Endothelial cell of umbilical vein (primary cell): Measurements from ENCODE around the gene GALNT13. TPM values are rescaled to one million over a fixed set of nuclear protein-coding genes. Genes with fewer than 3 reads are reported as not detected.

ENCODE experiments used
- BruUV-seq: library from RNA; stranded (reverse); fragments of 400-500 nt; replicated peaks from 2 replicates; lab custom pipeline; 2021; lab: Mats Ljungman, UMichigan
- CTCF ChIA-PET: fragments of 300-600, 350-600 bp; sonication (Branson Sonifier 250); formaldehyde crosslinking; loops from one replicate; lab custom pipeline; 2021; ENCODE audit warnings: antibody characterized with exemption, inconsistent platforms; lab: Charles Lee
- POLR2A ChIA-PET: fragments of 300-600, 350-600 bp; sonication (Branson Sonifier 250); formaldehyde crosslinking; loops from one replicate; lab custom pipeline; 2021; ENCODE audit warnings: antibody characterized with exemption, inconsistent platforms; lab: Charles Lee
- DNase-seq: peaks from one replicate; pipeline ENCODE4 v3.0.0-alpha.2; 2011; ENCODE audit warnings: low read depth, low spot score
- FAIRE-seq: peaks from 2 replicates; lab custom pipeline; 2011; peaks lifted over from hg19 to GRCh38; lab: Jason Lieb, UNC
- H2AFZ ChIP-seq: 2 replicates; pipeline ENCODE4 v1.6.0; 2012; ENCODE audit warnings: low read depth, low read length, control low read depth, inconsistent platforms
- H3K27ac ChIP-seq: 2 replicates; pipeline ENCODE4 v1.5.1; 2011; ENCODE audit warnings: low read depth, mild to moderate bottlenecking, control low read depth, low read length, moderate library complexity; ENCODE audit not compliant: insufficient read depth
- H3K27me3 ChIP-seq, 2 experiments: 2 replicates each; pipeline versions ENCODE4 v1.6.0 to v1.6.1; 2011; ENCODE audit warnings: low read length in 2 of 2, mixed read lengths in 1 of 2; ENCODE audit not compliant: control insufficient read depth in 2 of 2, insufficient read depth in 2 of 2
- H3K36me3 ChIP-seq, 2 experiments: 2 replicates in 1 of 2; 3 replicates in 1 of 2; pipeline ENCODE4 v1.5.1; 2011; ENCODE audit warnings: low read length in 2 of 2, mild to moderate bottlenecking in 1 of 2, moderate library complexity in 1 of 2; ENCODE audit not compliant: control insufficient read depth in 2 of 2, insufficient read depth in 2 of 2; ENCODE audit errors: extremely low read depth in 1 of 2
- H3K4me1 ChIP-seq: 3 replicates; pipeline ENCODE4 v1.5.1; 2011; ENCODE audit warnings: mild to moderate bottlenecking, low read length; ENCODE audit not compliant: control insufficient read depth, insufficient read depth; ENCODE audit errors: extremely low read depth
- H3K4me2 ChIP-seq: 2 replicates; pipeline ENCODE4 v1.6.1; 2011; ENCODE audit warnings: low read length, control low read depth, mixed read lengths; ENCODE audit not compliant: insufficient read depth
- H3K4me3 ChIP-seq, 3 experiments: fragments of 200-600 bp in 1 of 3; sonication (generic), shearing (Covaris generic) in 1 of 3; replicated peaks in 1 of 3; 2 replicates each; pipeline ENCODE4 v1.5.1; 2011 to 2016; ENCODE audit warnings: control low read depth in 3 of 3, low read length in 3 of 3, mild to moderate bottlenecking in 2 of 3, inconsistent platforms in 1 of 3, low read depth in 1 of 3, moderate library complexity in 1 of 3; ENCODE audit not compliant: insufficient read depth in 1 of 3
- H3K79me2 ChIP-seq: 2 replicates; pipeline ENCODE4 v1.6.0; 2012; ENCODE audit warnings: low read length, inconsistent platforms; ENCODE audit not compliant: control insufficient read depth, insufficient read depth
- H3K9ac ChIP-seq: replicated peaks from 2 replicates; pipeline ENCODE3; 2011; ENCODE audit warnings: low read length, control low read depth; ENCODE audit not compliant: insufficient read depth; ENCODE audit errors: extremely low read depth
- H3K9me1 ChIP-seq: replicated peaks from 3 replicates; pipeline ENCODE4 v1.6.0; 2011; ENCODE audit warnings: mild to moderate bottlenecking, low read length; ENCODE audit not compliant: control insufficient read depth, insufficient read depth; ENCODE audit errors: extremely low read depth
- H3K9me3 ChIP-seq: replicated peaks from 2 replicates; pipeline ENCODE4 v1.5.1; 2012; ENCODE audit warnings: low read length, inconsistent platforms; ENCODE audit not compliant: control insufficient read depth, insufficient read depth
- H4K20me1 ChIP-seq: replicated peaks from 2 replicates; pipeline ENCODE3; 2011; ENCODE audit warnings: mild to moderate bottlenecking, low read length; ENCODE audit not compliant: control insufficient read depth, insufficient read depth; ENCODE audit errors: extremely low read depth
- CTCF ChIP-seq, 2 donors: IDR thresholded peaks; 1 replicate in 1 of 2; 2 replicates in 1 of 2; pipeline ENCODE4 v1.5.1; 2011; ENCODE audit warnings: low read length in 2 of 2, mild to moderate bottlenecking in 2 of 2, moderate library complexity in 2 of 2, control low read depth in 1 of 2, inconsistent platforms in 1 of 2, low read depth in 1 of 2; ENCODE audit not compliant: insufficient read depth in 1 of 2; ENCODE audit errors: extremely low read depth in 1 of 2
- EZH2 ChIP-seq: IDR thresholded peaks from 2 replicates; pipeline ENCODE4 v1.6.1; 2012; ENCODE audit warnings: borderline replicate concordance, low read depth, mild to moderate bottlenecking, moderate library complexity, low read length, inconsistent platforms; ENCODE audit not compliant: severe bottlenecking
- FOS ChIP-seq: IDR thresholded peaks from 2 replicates; pipeline ENCODE4 v1.6.1; 2011; ENCODE audit warnings: mild to moderate bottlenecking, low read length, moderate library complexity, borderline replicate concordance; ENCODE audit not compliant: insufficient read depth
- GATA2 ChIP-seq: IDR thresholded peaks from 2 replicates; pipeline ENCODE4 v1.7.0; 2011; ENCODE audit warnings: low read depth, mild to moderate bottlenecking, moderate library complexity, mixed read lengths, low read length; ENCODE audit not compliant: insufficient read length, insufficient read depth
- JUN ChIP-seq: IDR thresholded peaks from 2 replicates; pipeline ENCODE4 v1.6.1; 2011; ENCODE audit warnings: borderline replicate concordance, low read depth; ENCODE audit not compliant: insufficient read length, insufficient read depth
- MAX ChIP-seq: IDR thresholded peaks from 2 replicates; pipeline ENCODE4 v1.6.1; 2011; ENCODE audit not compliant: insufficient read depth, insufficient read length
- MYC ChIP-seq: IDR thresholded peaks from one replicate; pipeline ENCODE4 v1.6.1; 2011; ENCODE audit warnings: mild to moderate bottlenecking, low read depth, low read length
- POLR2A ChIP-seq: IDR thresholded peaks from 2 replicates; pipeline ENCODE4 v1.6.1; 2012; ENCODE audit warnings: low read depth, mild to moderate bottlenecking, control low read depth, low read length
- POLR2AphosphoS5 ChIP-seq: IDR thresholded peaks from 2 replicates; pipeline ENCODE4 v1.6.1; 2012; ENCODE audit warnings: low read depth, mild to moderate bottlenecking, control low read depth, low read length, moderate library complexity; ENCODE audit not compliant: insufficient read depth
- dilution Hi-C: fragments of 300-500 bp; cut with MboI; formaldehyde crosslinking; loops from one replicate; pipeline ENCODE4 v1.15.0; 2019; ENCODE audit warnings: low sequenced_read_pairs; ENCODE audit not compliant: extremely low pct_ligation_motif_present
- intact Hi-C: fragments of 100-400 bp; cut with micrococcal nuclease; formaldehyde crosslinking; loops from one replicate; pipeline ENCODE4 v1.10.0; 2022
- polyA plus RNA-seq, 4 experiments: library from polyadenylated mRNA; depleted of rRNA in 3 of 4; stranded (reverse) in 3 of 4; unstranded in 1 of 4; fragments of >200 nt; gene quantifications; 2 replicates each; pipeline versions ENCODE4 v1.2.1 to v1.2.3, GENCODE V29; 2011 to 2012; ENCODE audit warnings: missing spikeins in 1 of 4
- total RNA-seq: library from RNA; stranded (reverse); gene quantifications from 2 replicates; pipeline ENCODE4 v1.2.3, GENCODE V29; 2021

Gene GALNT13
- total and polyA plus RNA-seq, 2 donors (not counting 3 experiments of a cell fraction or from before 2014, with no cell fraction given): 0.06 TPM; not detected in 1

DNA sequence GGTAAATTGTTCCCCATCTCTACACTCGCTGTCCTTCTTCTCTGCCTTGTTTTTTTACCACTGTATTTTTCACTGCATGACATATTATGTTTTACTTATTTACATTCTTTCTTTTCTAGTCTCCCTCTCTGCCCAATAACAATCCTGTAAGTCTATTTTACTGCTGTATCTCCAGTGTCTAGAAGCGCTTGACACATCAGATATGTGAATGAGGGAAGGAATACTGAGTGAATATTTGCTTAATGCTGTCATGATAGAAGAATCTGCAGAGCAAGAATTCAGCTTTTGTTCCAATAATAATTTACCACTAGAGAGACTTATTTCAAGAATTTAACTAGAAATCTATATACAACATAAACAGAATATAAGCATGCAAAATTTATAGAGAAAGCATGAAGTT is 99.5 kb downstream of the GALNT13 start:
- intact Hi-C loops: no loop called here

More for the DNA sequence above, 99.5 kb downstream of the GALNT13 start:
- Histone ChIP-seq H3K9ac (no peak overlapping the region), H3K27ac (no peak overlapping the region), H3K4me3 (no peak overlapping the region), H4K20me1 (no peaks in the 10 kb centered on the region), H3K9me3 (no peaks in the 10 kb centered on the region), H3K27me3 (no peaks in the 10 kb centered on the region), H3K36me3 (no peaks in the 10 kb centered on the region), H3K9me1 (no peaks in the 10 kb centered on the region), H2AFZ (no peak overlapping the region), H3K4me1 (no peaks in the 10 kb centered on the region), H3K79me2 (no peaks in the 10 kb centered on the region), H3K4me2 (no peak overlapping the region)
- no peak for FAIRE-seq
- DNase-seq: no peak
- POLR2A ChIA-PET: no interaction called here
- BruUV-seq: no TSS peak
- TF ChIP-seq JUN: no peak
- TF ChIP-seq POLR2A: no peak
- no peak for TF ChIP-seq MYC
- no peak for TF ChIP-seq CTCF (IDR thresholded peaks at IDR 0.05; ENCODE audit: extremely low read depth in 1 of 2, insufficient read depth in 1 of 2, low read depth in 1 of 2, low read length in 2 of 2)
- no peak for TF ChIP-seq EZH2
- no peak for TF ChIP-seq GATA2
- no peak for TF ChIP-seq POLR2AphosphoS5
- no peak for TF ChIP-seq FOS
- TF ChIP-seq MAX: no peak
- CTCF ChIA-PET: no interaction called here
- dilution Hi-C loops: no loop called here
